Measurements from ENCODE around the gene CLASRP.

GRCh38 chr19:44998025-44998424 is 40.8 kb upstream of the CLASRP start:
- TF ChIP-seq CTCF (optimal IDR thresholded peaks at IDR 0.05 in 1 of 3, IDR thresholded peaks at IDR 0.05 in 1 of 3, conservative IDR thresholded peaks at IDR 0.05 in 1 of 3; ENCODE audit: extremely low read depth in 1 of 3, insufficient read depth in 2 of 3, low read length in 3 of 3) (no peak), EZH2 (IDR thresholded peaks at IDR 0.05; ENCODE audit: low read length) (no peak)
